ENCODE data around the gene IRS2.

Gene IRS2

DNA sequence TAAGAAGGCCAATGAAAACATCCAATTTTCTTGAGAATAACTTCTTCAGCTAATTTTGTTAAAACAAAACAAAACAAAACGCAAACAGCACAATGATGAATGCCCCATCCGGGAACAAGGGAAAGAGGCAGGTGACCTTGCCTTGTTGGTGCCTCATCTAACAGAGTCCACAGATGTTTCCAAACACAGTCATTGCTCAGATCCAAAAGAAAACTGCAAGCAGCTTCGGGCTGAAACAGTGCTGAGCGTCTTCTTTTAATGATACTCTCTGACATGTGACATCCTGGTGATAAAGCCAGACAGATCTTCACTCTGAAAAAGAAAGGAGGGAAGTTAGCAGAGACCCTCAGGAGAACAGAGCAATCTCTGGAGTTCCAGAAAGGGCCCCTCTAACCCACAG is 30.4 kb downstream of the IRS2 start:
- TF ChIP-seq, protein P1, sequence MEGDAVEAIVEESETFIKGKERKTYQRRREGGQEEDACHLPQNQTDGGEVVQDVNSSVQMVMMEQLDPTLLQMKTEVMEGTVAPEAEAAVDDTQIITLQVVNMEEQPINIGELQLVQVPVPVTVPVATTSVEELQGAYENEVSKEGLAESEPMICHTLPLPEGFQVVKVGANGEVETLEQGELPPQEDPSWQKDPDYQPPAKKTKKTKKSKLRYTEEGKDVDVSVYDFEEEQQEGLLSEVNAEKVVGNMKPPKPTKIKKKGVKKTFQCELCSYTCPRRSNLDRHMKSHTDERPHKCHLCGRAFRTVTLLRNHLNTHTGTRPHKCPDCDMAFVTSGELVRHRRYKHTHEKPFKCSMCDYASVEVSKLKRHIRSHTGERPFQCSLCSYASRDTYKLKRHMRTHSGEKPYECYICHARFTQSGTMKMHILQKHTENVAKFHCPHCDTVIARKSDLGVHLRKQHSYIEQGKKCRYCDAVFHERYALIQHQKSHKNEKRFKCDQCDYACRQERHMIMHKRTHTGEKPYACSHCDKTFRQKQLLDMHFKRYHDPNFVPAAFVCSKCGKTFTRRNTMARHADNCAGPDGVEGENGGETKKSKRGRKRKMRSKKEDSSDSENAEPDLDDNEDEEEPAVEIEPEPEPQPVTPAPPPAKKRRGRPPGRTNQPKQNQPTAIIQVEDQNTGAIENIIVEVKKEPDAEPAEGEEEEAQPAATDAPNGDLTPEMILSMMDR (conservative IDR thresholded peaks at IDR 0.05; ENCODE audit: low read length): no peak
- no peak overlapping the region for H3K4me3 ChIP-seq (ENCODE audit: low read length)
- no peak for DNase-seq (ENCODE audit: low read depth)

DNA sequence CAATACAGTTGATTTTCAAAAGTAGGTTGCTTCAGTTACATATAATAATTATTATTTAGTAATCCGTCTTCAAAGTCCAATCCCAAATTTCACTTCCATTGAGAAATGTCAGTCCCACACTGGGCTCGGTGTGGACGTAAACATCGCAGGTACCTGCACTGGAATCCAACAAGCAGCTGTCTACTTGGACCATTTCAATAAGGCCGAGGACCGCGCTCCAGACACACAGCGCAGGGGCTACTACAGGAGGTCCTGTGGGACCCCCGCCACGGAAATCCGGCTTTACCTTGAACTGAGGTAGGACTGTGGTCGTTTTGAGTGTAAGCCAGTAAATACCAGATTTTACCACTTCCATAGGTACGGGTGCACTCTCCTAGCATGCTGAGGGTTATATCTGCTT is 30.8 kb downstream of the IRS2 start:
- TF ChIP-seq, protein P1 (conservative IDR thresholded peaks at IDR 0.05; ENCODE audit: low read length): no peak
- DNase-seq (ENCODE audit: low read depth): no peak
- H3K4me3 ChIP-seq (ENCODE audit: low read length): no peak overlapping the region

DNA sequence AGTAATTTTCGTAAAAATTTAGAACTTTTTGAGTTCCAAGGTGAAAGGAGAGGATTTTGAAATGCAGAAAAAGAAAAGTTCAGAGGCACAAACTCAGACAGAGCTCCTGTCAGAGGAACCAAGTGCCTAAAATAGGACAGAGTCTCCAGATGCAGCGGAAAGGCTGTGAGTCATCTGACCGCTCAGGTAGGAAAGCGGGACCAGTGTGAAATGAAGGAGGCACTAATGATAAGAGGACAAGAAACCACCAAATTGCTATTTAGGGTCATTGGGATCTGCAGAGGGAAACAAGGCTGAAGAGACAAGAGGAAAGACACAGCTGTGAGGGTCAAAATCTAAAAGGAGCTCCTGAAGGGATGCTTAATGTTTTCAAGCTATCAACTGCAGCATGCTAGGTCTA is 34.9 kb downstream of the IRS2 start:
- TF ChIP-seq, protein P1 (conservative IDR thresholded peaks at IDR 0.05; ENCODE audit: low read length): no peak
- H3K4me3 ChIP-seq (ENCODE audit: low read length): no peak overlapping the region
- no peak for DNase-seq (ENCODE audit: low read depth)

DNA sequence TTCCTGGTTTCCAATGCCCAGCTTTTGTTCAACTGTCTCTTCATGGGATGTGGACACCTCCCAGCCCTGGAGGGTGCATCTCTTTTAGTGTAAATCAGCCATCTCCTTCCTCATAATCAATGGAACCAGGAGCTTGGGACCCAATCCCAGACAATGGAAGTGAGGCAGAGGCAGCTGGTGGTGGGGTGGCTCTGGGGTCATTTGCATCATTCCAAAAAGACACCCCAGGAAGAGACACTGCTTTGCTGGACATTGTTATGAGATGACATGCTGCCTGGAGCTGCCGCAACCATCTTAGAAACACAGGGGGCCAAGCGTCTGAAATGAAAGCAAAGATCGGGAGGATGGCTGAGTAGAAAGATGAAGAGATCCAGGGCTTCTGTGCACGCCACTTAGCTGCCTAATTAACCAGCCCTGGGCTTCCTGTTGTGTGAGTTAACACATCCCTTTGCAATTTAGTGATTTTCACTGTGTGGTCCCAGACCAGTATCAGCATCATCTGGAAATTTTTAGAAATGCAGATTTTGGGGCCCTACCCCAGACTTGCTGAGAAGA is 36.1 kb downstream of the IRS2 start:
- H3K4me3 ChIP-seq (ENCODE audit: low read length): no peak overlapping the region
- TF ChIP-seq, protein P1 (conservative IDR thresholded peaks at IDR 0.05; ENCODE audit: low read length): no peak
- DNase-seq (ENCODE audit: low read depth): no peak

DNA sequence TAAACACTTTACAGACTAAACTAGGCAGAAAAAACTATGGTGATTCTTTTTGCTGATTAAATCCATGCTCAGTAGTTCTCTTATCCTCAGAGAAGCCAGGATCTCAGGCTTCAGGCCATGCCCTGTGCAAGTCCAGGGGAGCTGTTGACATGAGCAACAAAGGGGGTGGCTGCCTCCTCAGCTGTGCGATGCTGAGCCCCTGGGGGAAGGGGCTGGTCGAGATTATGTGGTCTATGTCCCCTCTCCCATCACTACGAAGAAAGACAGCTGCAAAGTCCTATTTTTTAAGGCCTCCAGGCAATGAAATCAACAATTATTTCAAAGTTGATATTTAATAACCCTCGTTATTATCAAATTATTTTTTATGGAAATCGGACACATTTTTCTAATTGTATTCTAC is 37.0 kb downstream of the IRS2 start:
- no peak for DNase-seq (ENCODE audit: low read depth)
- TF ChIP-seq, protein P1 (conservative IDR thresholded peaks at IDR 0.05; ENCODE audit: low read length): no peak
- H3K4me3 ChIP-seq (ENCODE audit: low read length): no peak overlapping the region

DNA sequence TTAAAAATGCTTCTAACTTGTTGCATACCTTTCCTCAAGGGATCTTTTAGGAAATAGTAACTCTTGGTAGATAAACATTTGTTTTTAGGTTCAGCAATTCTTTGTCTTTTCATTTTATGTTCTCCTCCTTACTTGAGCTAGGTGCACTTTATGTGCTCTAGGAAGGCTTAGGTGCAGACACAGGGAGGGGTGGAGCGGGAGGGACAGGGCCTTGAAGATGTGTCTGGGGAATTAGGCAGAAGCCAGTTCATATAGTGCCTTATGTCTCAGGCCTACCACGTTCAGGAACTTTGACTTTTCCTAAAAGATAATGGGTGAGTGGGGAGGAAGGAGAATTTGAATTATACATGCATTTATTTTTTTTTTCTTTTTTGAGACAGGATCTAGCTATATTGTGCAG is 37.7 kb downstream of the IRS2 start:
- no peak for DNase-seq (ENCODE audit: low read depth)
- H3K4me3 ChIP-seq (ENCODE audit: low read length): no peak overlapping the region
- TF ChIP-seq, protein P1 (conservative IDR thresholded peaks at IDR 0.05; ENCODE audit: low read length): no peak

DNA sequence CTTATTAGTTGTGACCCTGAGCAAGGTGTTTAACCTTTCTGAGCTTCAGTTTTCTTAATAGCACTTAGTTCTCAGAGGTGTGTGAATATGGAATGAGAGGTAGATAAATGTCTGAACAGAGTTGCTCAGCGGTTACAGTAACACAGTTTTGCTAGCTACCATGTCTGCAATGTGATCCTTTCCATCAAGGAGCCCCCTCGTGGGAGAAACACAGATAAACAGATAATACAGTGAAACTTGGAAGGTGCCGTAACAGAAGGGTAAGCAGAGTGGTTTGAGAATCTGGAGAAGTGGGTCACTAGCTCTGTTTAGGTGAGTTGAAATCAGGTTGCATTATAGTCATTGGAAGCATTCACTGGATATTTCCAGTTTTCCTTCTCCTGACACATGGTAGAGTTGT is 38.9 kb downstream of the IRS2 start:
- no peak for DNase-seq (ENCODE audit: low read depth)
- TF ChIP-seq, protein P1 (conservative IDR thresholded peaks at IDR 0.05; ENCODE audit: low read length): no peak; the same call in 1 of the 2 replicates
- H3K4me3 ChIP-seq (ENCODE audit: low read length): no peak overlapping the region
